Endothelial cell of hepatic sinusoid (primary cell): ENCODE results near the gene CHRM2.
"Not testable (repeated sequence)": the region's sequence is repeated elsewhere in the genome, so short reads cannot be mapped to it uniquely, and the experiment has no call there.

ENCODE experiments used
- in situ Hi-C: cut with HindIII; loops from 2 replicates; pipeline ENCODE4 v1.10.0; 2017; ENCODE audit warnings: low sequenced_read_pairs

The CHRM2 gene

DNA sequence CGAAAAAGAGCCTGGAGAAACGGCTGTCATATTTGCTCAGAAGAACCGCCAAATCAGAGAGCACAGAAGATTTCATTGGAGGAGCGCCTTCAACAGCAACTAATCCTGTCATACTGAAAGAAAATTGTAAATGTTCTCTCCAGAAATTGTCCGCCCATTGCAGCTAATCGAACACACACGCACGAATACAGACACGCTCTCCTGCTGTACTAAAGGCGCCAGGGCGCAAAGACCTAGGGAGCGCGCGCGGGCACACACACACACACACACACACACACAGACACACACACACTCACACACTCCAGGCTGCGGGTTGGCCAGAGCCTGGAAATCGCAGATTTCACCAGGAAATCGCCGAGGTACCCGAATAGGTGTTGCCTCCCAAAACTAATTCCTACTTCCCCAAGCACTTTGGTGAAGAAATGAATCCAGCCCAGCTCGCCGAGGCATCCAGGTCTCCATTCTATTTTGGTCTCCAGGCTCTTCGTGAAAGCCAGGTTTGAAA, at the start of gene CHRM2:
TSS of gene CHRM2 (plus strand) at position 157 of the 505 bp plus-strand sequence. CDS start 146,214 bp downstream, outside the sequence.
- in situ Hi-C loops: no loop called here

DNA sequence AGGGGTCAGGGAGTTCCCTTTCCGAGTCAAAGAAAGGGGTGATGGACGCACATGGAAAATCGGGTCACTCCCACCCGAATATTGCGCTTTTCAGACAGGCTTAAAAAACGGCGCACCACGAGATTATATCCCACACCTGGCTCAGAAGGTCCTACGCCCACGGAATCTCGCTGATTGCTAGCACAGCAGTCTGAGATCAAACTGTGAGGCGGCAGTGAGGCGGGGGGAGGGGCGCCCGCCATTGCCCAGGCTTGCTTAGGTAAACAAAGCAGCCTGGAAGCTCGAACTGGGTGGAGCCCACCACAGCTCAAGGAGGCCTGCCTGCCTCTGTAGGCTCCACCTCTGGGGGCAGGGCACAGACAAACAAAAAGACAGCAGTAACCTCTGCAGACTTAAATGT, 37.1 kb upstream of the CHRM2 start:
- in situ Hi-C loops: not testable (repeated sequence)

DNA sequence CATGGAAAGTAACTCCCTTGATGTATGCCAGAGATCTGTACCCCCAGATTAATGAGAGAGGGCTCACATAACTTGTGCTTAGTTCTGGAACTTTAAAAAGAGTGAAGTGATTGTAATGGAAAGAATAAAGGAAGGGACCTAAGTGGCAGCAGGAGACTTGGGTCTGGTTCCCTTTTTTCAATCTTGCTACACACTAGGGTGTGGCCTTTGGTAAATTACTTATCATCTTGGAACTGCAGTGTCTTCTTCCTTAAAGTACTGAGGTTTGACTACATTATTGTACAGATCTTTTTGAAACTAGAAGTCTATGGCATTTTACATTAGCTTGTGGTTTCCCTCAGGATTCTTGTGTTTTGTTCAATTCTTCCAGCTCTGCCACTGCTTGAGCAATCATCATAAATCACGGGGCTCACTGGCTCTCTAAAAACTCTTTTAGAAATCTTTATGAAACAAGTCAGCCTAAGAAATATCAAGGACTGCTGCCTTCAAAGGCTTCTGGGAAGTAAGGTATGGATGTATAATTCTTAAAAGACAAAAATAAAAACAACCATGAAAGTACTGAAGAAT, 22.5 kb upstream of the CHRM2 start:
- in situ Hi-C loops: no loop called here

DNA sequence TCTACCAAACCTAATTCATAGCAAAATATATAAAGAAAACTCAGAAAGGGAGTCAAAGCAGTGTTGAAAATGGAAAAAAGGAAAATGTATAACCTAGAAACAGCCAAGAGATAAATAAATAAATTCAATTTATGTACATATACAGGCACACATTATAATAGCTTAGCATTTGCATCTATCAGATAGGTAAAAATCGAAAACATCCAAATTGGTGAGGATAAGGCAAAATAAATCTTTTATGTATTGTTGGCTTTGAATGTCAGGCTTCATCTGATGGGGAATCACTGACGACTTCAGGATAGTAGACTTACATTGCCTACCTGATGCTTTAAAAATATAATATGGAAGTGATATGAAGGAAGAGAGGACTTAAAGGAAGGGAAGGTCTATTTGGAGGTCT, 20.6 kb upstream of the CHRM2 start:
- in situ Hi-C loops: no loop called here

DNA sequence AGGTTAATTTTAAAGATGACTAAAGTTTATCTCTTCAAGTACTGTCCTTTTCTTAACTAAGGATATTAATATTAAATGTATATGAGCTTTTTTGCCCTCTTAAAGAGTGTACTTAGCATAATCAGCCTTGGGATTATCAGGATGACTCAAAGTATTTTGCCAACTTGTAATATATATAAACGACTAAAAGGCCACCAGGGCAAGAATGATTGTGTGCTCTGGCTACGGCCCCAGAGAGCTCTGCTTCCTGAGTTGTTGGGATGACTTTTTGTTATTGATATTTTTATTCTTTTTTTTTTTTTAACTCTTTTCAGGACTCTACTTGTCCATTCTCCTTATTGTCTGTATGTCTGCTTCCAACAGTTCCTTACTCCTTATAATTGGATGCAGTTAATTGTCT, 14.8 kb upstream of the CHRM2 start:
- in situ Hi-C loops: no loop called here

DNA sequence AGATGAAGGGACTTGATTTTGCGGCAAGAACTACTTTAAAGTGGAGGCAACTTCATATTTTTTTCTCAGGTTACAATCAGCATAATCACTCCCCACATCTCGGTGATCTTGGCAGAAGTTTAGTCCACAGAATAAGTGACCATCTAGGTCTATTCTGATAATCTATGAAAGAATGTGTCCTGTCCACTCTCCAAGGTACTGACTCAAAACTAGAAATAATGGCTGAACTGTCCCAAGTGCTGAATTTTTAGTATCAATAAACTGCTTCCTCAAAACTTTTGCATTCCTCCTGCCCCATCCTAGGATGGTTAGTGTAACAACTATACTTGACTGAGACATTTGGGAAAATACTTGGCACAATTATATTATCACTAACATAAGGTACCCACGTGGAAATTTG, 10.9 kb upstream of the CHRM2 start:
- in situ Hi-C loops: no loop called here

DNA sequence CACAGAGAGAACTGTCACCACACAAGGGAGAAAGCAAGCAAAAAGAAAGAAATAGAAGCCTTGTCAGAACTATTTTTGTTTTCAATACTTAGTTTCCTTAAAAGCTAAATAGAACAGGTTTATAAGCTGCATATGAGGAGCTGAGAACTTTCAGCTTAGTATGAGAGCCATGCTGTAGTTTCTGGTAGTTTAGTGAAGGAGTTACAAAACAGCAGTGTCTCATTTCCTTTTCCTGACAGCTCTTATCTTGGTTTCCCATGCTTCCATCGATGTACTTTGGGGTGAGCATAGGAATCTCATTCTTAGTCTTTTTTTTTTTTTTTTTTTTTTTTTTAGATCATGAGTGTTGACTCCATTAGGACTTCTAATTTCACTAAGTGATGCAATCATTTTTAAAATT, 8.6 kb upstream of the CHRM2 start:
- in situ Hi-C loops: no loop called here

DNA sequence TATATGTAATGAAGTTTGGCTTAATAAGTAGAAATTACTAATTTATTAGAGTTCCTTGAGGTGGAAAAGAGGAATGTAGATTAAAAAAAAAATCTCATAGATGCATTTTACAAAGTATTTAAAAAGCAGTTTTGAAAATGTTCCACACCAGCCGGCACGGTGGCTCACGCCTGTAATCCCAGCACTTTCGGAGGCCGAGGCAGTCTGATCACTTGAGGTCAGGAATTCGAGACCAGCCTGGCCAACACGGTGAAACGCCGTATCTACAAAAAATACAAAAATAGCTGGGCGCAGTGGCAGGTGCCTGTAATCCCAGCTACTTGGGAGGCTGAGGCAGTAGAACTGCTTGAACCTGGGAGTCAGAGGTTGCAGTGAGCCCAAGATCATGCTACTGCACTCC, 3.2 kb upstream of the CHRM2 start:
- in situ Hi-C loops: no loop called here

DNA sequence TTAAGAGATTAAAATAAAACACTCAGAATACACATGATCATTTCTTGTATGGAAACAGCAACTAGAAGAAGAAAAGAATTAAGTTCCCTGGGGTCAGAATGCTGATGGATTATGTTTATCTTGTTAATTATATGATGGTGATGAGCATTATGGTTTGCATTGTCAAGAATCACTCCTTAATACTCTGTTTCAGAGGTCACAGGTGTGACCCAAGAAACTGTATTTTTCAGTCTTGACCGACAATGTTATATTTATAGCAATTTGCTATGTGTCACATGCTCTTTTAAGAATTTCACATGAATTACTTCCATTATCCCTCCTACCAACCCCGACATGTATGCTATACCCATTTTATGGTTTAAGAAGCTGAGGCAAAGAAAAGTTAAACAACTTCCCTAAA, 2.7 kb upstream of the CHRM2 start:
- in situ Hi-C loops: no loop called here

DNA sequence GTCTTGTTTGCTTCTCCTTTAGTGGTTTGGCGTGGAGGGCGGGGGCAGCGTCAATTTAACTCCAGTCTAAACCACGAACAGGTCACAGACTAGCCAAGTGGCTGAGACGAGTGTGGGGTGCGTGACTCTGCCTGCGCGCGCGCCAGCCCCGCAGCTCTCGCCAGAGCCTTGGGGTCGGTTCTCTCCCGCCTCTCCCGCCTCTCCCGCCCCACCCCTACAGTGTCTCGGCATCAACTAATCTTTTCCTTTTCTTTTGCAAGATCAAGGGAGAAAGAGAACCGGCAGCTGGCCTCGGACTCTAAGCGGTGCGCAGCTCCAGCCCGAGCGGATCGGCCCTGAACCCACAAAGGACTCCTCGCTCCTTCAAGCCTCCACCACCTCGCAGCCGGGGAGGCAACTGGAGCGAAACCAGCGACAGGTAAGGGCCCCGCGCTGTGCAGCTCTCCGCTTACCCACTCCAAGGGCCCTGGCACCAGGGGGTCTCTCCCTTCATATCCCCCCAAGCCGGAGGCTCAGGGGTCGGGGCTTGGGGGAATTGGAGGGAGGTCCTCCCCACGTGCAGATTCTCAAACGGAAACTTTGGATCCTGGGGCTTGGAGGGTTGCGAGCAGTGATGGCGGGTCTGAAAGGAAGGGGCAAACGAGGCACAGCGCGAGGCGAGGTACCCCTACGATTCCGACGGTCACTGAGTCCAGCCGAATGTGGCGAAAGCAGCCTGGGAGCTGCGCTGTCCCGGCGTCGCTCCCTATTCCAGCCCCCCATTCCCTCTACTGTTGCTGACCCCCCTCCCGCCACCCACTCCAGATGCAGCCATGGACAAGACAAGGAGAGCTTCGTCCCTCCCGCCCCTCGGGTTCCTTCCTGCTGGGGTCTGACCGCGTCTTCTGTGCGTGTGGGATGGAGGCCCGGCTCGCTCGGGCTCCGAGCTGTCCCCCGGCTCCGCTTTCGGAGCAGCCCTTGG, 829 bp downstream of the CHRM2 start:
- in situ Hi-C loops: no loop called here

DNA sequence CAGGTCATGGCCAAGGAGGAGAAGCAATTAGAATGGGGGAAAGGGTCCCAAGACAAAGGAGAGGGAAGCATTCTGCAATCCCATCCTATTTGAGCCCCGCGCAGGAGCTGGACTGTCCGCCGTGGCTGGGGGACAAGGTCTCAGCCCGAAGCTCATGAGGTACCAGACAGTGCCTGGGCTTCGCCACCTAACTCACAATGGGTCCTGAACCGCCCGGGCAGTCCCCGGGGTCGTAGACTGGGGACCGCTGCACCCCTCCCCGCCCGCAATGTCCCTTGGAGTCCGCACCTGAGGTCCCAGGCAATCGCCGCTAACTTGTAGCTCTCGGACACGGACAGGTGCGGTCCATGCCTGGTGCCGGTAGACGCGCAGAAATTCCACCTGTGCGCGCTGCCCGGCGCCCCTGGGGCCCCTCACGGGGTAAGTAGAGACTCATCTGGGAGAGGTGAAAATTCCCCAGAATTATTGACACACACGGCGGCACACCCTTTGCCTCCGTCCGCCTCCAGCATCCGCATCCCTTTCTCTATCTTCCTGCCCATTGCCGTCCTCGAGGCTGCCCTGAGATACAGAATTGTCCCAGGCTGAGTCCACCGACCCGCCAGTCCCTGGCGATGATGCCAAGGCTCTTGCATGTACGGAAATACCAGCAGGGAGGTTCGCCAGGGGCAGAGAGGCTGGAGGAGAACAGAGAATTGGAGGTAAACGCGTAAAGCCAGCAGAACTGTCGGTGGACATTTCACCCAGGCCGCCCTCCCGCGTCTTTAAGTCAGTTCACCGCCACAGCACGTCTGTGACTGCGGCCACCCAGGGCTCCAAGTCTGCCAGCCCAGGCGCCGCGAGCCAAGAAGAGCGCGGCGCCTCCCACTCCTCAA, 1.8 kb downstream of the CHRM2 start:
- in situ Hi-C loops: no loop called here

DNA sequence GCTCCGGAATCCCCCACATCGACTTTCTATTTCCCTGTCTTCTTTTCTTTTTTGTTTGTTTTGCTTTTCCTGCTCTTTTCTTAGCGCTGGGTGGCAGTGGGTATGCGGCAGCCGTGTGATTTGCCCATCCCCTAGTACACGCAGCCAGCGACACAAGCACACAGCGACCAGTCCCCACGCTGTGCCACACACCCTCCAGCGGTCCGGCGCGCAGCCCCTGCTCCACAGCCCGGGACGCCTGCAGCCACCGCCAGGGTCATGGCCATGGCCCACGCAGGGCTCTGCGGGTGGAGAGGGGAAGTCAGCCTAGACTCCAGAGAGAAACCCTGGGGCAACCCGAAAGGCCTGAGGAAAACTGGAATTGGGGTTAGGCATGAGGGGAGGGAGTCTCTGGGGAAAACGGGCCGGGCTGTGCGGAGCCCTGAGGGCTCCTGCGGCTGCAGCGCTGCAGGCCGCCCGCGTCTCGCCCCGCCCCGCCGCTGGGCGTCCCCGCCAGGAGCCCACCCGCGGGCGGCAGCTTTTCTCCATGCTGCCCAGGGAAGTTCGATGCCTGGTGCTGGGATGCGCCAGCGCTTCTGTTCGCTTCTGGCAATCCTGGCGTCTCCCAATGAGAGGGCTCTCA, 2.5 kb downstream of the CHRM2 start:
- in situ Hi-C loops: no loop called here

DNA sequence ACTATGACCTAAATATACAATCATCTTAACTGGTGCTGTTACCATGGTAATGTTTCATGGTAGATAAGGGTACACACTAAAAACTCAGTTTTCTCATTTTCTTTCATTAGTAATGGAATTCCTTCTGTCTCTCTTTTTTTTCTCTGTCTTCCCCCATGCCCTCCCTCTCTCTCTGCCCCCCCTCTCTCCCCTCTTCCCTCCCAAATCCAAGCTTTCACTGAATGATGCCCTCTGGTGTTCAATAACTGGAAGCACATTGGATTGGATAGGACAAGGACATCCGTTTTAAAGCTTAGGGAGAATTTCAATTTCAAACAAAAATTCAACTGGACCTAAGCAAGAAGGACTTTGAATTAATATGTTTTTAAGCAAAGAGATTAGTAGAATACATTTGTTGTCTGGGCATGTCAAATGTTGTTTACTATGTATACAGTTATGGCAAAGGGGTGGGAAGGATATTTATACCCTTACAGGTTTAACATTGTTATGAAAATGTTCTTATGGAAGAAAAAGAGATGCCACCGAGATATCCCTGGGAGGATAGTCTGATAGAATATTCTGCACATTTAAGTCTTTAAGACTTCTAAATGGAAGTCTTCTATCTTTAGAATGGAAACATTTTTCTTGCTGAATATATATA, 6.1 kb downstream of the CHRM2 start:
- in situ Hi-C loops: no loop called here

DNA sequence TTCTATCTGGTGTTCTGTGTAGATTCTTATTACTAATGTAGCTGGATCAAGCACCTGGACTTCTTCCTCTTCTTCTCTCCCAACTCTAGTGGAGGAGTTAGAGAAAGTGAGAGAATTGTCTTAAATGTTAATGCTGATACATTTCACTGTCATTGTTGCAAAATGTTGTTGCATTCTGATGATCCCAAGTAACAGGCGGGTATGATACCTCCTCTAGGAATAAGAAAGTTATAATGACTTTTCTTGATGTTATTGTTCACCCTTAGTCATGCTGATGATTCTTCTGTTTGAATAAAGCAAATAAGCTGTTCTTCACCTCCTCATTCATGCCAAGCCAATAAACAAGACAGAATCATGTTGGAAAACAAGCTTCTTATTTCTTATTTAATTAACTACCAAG, 9.1 kb downstream of the CHRM2 start:
- in situ Hi-C loops: no loop called here

DNA sequence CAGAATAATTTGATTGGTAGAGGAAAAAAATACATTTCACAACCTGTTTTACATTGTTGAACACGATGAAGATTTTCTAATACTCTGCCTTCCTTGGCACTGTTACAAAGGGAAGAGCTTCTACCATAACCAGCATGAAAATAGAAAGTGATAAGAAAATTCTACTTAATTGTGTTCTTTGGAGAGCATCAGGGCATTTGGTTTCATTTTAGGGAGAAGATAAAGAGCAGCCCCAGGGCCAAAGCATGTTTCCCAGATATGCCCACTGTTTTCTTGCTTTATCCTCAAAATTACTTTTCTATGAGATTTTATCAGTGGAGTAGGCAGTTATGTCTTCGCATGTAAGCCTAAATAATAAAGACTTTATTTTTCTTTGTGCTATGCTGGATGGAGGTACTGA, 9.5 kb downstream of the CHRM2 start:
- in situ Hi-C loops: no loop called here

DNA sequence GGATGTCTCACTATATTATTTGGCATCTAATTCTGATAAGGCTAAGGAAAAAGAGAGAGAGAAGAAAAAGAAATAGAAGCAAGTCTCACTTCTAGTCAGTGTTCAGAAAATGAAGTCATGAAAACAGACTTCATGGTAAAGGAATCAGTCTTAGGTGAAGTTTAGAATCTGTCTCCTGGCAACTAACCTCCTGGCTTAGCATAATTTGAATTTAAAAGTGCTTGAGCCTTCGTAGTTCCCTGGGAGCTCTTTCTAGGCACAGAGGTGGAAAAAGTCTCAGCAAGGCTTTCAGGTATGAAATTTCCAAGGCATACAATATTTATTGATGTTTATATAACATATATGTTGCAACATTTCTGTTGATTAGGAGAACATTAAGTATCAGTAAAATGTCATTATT, 10.4 kb downstream of the CHRM2 start:
- in situ Hi-C loops: no loop called here

DNA sequence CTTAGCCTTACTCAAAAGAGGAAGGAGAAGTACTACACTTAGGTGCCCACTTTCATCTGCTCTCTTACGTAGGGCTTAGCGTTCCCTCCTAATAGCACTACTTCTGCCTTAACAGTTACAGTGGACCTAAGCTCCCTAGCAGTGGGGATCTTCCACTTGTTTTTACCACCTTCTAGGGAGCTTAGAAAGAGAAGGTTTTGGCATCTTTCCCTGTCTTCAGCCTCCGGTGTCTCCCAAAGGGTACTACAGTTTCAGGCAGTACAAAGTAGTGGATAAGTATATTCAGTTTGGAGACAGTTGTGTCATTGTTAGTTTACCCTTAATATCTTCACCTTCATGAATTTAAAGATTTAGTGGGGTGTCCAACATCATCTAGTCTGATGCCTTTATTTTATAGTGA, 14.6 kb downstream of the CHRM2 start:
- in situ Hi-C loops: no loop called here

DNA sequence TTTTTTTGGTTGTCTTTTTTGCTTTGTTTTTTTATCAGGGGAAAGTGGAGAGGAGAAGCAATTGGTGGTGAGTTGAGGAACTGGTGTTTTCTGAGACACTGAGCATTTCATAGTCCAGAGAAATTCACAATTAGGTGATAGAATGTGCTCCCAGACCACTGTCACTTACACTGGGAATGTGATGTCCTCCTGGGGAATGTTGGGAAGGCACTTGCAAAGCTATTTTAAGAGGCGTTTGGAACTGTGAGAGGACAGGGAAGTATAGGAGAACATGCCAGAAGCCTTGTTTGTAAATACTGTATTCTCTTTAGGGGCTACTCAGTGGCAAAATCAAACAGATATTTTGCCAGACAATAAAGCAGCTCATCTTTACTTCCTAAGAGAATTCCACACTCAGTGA, 16.0 kb downstream of the CHRM2 start:
- in situ Hi-C loops: no loop called here

DNA sequence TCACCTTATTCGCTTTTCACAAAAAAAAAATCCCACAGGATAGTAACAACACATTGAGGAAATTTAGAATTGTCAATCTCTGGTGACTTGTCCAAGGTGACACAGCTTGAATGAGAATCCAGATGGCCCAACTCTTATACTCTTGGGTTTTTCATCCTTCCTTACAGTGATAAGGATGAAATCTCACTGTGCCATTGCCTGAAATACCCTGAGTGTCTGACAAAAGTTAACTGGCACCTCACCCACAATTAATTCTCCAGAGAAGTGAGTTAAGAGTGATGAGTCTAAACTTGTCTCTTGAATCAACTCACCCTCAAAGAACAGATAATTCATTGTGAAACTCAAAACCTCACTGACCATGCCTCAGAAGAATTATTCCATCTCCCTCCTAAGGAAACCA, 18.9 kb downstream of the CHRM2 start:
- in situ Hi-C loops: no loop called here

DNA sequence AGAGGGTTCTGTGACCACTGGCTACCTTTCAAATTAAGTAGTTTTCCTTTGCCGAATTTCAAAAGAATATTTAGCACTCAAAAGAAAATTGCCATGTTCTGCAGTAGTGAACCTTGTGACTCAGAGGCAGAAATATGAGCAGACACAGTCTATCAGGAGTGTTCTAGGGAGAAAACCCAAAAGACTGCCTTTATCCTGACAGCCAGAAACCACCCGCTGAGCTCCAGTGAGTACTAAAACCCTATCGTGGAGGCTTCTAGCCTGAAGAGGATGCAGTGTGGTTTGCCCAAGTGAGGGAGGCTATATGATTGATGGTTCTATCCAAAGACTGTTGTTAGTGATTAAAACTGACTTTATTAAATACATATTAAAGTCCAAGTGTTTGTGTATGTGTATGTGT, 21.9 kb downstream of the CHRM2 start:
- in situ Hi-C loops: no loop called here
